ENCODE results near the gene KRTAP17-1.
"Not testable (repeated sequence)": the region's sequence is repeated elsewhere in the genome, so short reads cannot be mapped to it uniquely, and the experiment has no call there.

KRTAP17-1 gene

GRCh38 chr17:41304091-41304490 is 11.4 kb downstream of the KRTAP17-1 start:
- DNase-seq (ENCODE audit: low read depth in 2 of 2) = no peak

- DNase-seq (ENCODE audit: low read depth in 2 of 2) = no peak
Measured at GRCh38 chr17:41302981-41303380, 12.5 kb downstream of the KRTAP17-1 start.

GRCh38 chr17:41301916-41302901 is 13.3 kb downstream of the KRTAP17-1 start, which contains the start of gene KRTAP29-1:
Gene KRTAP29-1, minus strand, starts transcription at chr17:41302851. Its CDS starts 0 bp downstream, at chr17:41302851.
- DNase-seq (ENCODE audit: low read depth in 2 of 2) = no peak

GRCh38 chr17:41301204-41301790 is 14.2 kb downstream of the KRTAP17-1 start:
- DNase-seq (ENCODE audit: low read depth in 2 of 2) = no peak

DNA sequence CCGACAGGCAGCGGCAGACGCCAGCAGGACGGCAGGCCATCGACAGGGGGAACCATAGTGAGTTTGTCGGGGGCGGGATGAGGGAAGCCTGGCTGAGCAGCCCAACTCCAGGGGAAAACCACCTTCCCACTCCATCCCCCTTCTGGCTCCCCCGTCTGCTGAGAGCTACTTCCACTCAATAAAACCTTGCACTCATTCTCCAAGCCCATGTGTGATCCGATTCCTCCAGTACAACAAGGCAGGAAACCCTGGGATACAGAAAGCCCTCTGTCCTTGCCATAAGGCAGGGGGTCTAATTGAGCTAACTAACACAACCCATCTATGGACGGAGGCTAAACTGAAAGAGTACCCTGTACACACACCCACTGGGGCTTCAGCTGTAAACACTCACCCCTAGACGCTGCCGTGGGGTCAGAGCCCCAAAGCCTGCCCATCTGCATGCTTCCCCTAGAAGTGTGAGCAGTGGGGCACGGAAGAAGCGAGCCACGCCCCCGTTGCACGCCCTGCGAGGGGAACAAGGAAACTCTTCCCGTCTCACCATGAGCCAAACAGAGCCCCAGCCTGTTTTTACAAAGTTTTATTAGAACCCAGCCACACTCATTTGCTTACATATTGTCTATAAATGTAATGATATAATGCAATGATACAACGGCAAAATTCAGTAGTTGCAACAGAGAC is 16.9 kb downstream of the KRTAP17-1 start:
- no peak for DNase-seq (ENCODE audit: low read depth in 2 of 2)

- DNase-seq (ENCODE audit: low read depth in 2 of 2) = no peak
Measured at GRCh38 chr17:41296846-41297245, 18.7 kb downstream of the KRTAP17-1 start.

DNA sequence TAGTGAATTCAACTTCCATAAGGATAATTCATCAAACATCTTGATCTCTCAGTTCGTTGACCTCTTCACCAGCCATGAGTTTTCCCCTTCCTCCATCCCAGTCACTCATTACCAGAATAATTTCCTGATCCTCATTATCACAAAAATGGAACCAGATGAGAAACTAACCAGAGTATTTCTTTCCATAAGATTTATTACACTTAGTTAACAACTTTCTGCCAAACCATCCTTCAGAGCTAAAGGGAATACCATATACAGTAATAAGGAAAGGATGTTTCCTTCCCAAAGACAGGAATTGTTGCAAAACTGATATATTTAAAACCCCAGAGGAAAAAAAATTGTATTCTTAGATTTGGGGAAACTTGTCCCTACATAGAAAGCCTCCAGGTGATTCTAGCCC is 21.5 kb downstream of the KRTAP17-1 start:
- no peak for DNase-seq (ENCODE audit: low read depth in 2 of 2)

GRCh38 chr17:41287050-41287449 is 28.5 kb downstream of the KRTAP17-1 start:
- DNase-seq (ENCODE audit: low read depth in 2 of 2) = no peak

DNA sequence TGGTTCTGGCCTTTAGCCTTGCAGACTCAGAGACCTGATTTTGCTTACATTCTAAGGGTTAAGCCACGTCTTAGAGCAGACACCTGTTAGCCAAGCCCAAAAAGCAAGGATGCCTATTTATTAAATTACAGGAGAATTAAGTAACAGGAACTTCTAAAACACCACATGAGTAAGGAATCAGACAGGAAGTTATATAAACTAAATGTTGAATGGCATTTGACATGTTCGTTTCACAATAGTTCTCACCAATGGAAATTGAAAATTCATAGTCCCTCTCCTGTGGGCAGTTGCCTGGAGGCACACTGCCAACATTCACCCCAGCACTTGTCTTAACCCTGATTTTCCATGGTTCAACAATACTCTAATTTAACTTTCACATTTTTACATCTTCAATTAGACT is 31.0 kb downstream of the KRTAP17-1 start:
- DNase-seq (ENCODE audit: low read depth in 2 of 2) = no peak

DNA sequence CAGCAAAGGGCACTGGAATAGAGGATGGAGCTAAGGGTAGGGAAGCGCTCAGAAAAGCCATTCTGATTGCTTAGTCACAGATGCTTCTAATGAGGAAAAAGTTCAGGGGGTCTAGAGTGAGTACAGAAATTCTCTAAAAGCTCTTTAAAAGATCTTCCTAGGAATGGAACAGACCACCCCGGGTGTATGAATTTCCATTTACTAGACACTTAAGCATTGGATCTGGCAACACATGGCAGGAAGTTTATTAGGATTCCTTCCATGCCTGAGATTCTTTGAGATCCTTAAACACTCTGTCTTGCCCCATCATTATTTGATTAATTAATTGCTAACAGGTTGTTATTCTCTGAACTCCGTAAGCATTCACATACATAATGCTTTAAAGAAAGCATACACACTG is 31.5 kb downstream of the KRTAP17-1 start:
- DNase-seq (ENCODE audit: low read depth in 2 of 2) = no peak

DNA sequence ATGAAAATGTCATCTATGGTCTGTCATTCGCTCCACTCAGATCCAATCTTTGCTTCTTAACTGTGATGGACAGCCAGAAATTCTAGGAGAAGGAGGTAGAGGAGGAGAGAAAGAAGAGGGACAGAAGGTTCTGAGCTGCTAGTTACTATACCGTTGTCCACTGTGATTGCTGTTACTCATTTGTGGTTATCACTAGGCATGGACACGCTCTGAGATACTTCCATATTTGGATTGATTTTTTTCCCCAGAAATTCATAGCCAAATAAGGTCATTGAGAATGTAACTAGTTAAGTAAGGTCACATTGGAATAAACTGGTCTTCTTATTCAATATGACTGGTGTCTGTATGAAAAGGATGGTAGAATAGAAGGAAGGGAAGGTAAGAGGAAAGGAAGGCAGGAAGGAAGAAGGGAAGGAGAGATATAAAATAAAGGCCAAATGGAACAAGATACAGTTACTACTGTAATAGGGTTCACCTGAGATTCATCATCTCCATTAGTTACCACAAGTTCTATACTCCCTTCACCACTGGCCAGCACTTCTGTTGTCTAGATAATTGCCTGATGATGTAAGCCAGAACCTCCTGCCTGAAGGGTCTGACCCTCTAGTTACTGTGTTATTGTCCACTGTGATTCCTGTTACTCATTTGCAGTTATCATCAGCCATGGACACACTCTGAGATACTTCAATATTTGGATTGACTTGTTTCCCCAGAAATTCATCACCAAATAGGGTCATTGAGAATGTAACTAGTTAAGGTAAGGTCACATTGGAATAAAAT is 37.1 kb downstream of the KRTAP17-1 start:
- DNase-seq (ENCODE audit: low read depth in 2 of 2) = no peak

- not testable (repeated sequence) for DNase-seq (ENCODE audit: low read depth in 2 of 2)
Measured at GRCh38 chr17:41275648-41276190, 39.8 kb downstream of the KRTAP17-1 start, which contains the start of gene KRTAP9-7. Gene KRTAP9-7, plus strand, starts transcription at chr17:41275698. Its CDS starts 0 bp downstream, at chr17:41275698.

- DNase-seq (ENCODE audit: low read depth in 2 of 2) = no peak
Measured at GRCh38 chr17:41271858-41272257, 43.7 kb downstream of the KRTAP17-1 start.

- not testable (repeated sequence) for DNase-seq (ENCODE audit: low read depth in 2 of 2)
Measured at GRCh38 chr17:41271323-41271722, 44.2 kb downstream of the KRTAP17-1 start.

GRCh38 chr17:41267711-41268110 is 47.8 kb downstream of the KRTAP17-1 start:
- no peak for DNase-seq (ENCODE audit: low read depth in 2 of 2)

DNA sequence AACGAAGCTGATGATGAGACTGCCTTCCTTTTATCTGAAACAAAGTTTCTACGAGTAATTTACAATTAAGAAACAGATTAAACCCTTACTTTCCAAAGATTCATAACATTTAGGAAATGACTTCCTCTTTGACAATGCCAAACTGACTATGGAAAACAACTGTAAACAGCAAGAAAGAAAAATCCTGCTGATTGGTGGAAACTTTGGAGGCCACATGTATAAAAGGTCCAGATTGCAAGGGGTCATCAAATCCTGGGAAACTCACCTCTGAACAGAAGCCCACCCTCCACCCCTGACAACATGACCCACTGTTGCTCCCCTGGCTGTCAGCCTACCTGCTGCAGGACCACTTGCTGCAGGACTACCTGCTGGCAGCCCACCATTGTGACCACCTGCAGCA is 50.4 kb downstream of the KRTAP17-1 start, which contains the start of gene KRTAP9-6:
TSS of gene KRTAP9-6 (plus strand) at position 301 of the 400 bp plus-strand sequence. CDS start at position 301, 0 bp downstream.
- DNase-seq (ENCODE audit: low read depth in 2 of 2) = no peak

Measured in stimulated activated CD4-positive, alpha-beta T cell treated with anti-CD3 and anti-CD28 coated beads, Interleukin-15, amount 100 ng/mL, for 48 hours (primary cell).